Panc1 (cell line): Measurements from ENCODE around the gene FHIT. TPM values are rescaled to one million over a fixed set of nuclear protein-coding genes. Genes with fewer than 3 reads are reported as not detected.

Experiments used
- ATAC-seq: fragments of 200-7000 bp; cut with Tn5 transposase; 2 replicates; pipeline ENCODE4 v1.9.1; 2020; ENCODE audit warnings: mild to moderate bottlenecking, moderate library complexity
- BruUV-seq: library from RNA; stranded (reverse); fragments of 400-500 nt; replicated peaks from 2 replicates; lab custom pipeline; 2021; lab: Mats Ljungman, UMichigan
- CTCF ChIA-PET: fragments of 300-600 bp; sonication (Branson Sonifier 250); formaldehyde crosslinking; loops from one replicate; lab custom pipeline; 2022; ENCODE audit warnings: antibody characterized with exemption; lab: Charles Lee
- POLR2A ChIA-PET: fragments of 300-600 bp; sonication (Branson Sonifier 250); formaldehyde crosslinking; loops from one replicate; lab custom pipeline; 2022; ENCODE audit warnings: antibody characterized with exemption; lab: Charles Lee
- DNase-seq: peaks from one replicate; pipeline ENCODE4 v3.0.0-alpha.2; 2010; ENCODE audit warnings: low read depth, low spot score
- H3K27ac ChIP-seq: 2 replicates; pipeline ENCODE4 v1.5.1; 2011; ENCODE audit warnings: mild to moderate bottlenecking, low read length, inconsistent platforms
- H3K27me3 ChIP-seq: fragments of 200-500 bp; sonication (Bioruptor generic); 2 replicates; pipeline ENCODE4 v1.6.0; 2014; ENCODE audit warnings: low read length, inconsistent platforms; ENCODE audit not compliant: control insufficient read depth, insufficient read depth
- H3K36me3 ChIP-seq: fragments of 200-500 bp; sonication (Bioruptor generic); 2 replicates; pipeline ENCODE4 v1.5.1; 2014; ENCODE audit warnings: inconsistent platforms, mild to moderate bottlenecking, low read length, moderate library complexity; ENCODE audit not compliant: control insufficient read depth, insufficient read depth
- H3K4me1 ChIP-seq: 2 replicates; pipeline ENCODE4 v1.5.1; 2011; ENCODE audit warnings: inconsistent platforms, mild to moderate bottlenecking, low read length, moderate library complexity; ENCODE audit not compliant: control insufficient read depth, insufficient read depth
- H3K4me3 ChIP-seq, 2 experiments: 2 replicates each; pipeline ENCODE4 v1.5.1; 2011 to 2012; ENCODE audit warnings: low read depth in 2 of 2, low read length in 2 of 2, mild to moderate bottlenecking in 2 of 2, inconsistent platforms in 1 of 2, moderate library complexity in 1 of 2
- H3K9me3 ChIP-seq: fragments of 200-500 bp; sonication (Bioruptor generic); 2 replicates; pipeline ENCODE4 v1.5.1; 2014; ENCODE audit warnings: low read depth, mild to moderate bottlenecking, inconsistent platforms, low read length, moderate library complexity; ENCODE audit not compliant: control insufficient read depth, insufficient read depth
- POLR2AphosphoS5 ChIP-seq: IDR thresholded peaks from 2 replicates; pipeline ENCODE4 v1.6.1; 2012; ENCODE audit warnings: mild to moderate bottlenecking, low read depth, low read length, moderate library complexity
- SIN3A ChIP-seq: IDR thresholded peaks from 2 replicates; pipeline ENCODE4 v1.6.1; 2012; ENCODE audit warnings: low read depth, mild to moderate bottlenecking, low read length, moderate library complexity, borderline replicate concordance; ENCODE audit not compliant: insufficient read depth
- TCF7L2 ChIP-seq: IDR thresholded peaks from 2 replicates; pipeline ENCODE4 v1.6.1; 2011; ENCODE audit warnings: mild to moderate bottlenecking, low read depth, low read length, inconsistent platforms
- in situ Hi-C: cut with HindIII; loops from 2 replicates; pipeline ENCODE4 v1.10.0; 2016; ENCODE audit warnings: low sequenced_read_pairs, low pct_unique_long_range_greater_than_20kb
- intact Hi-C: fragments of 100-400 bp; cut with micrococcal nuclease; formaldehyde crosslinking; loops from one replicate; pipeline ENCODE4 v1.10.0; 2022; ENCODE audit not compliant: unreplicated experiment
- total RNA-seq: library from RNA; stranded (reverse); gene quantifications from one replicate; pipeline ENCODE4 v1.2.1, GENCODE V29; 2021; ENCODE audit not compliant: unreplicated experiment
- TF ChIP-seq, protein P1 (sequence below): fragments of 450-650 bp; IDR thresholded peaks from 2 replicates; pipeline ENCODE4 v1.5.1; 2017; ENCODE audit warnings: mild to moderate bottlenecking
- TF ChIP-seq, protein P2 (sequence below), 2 experiments: IDR thresholded peaks; 2 replicates each; pipeline ENCODE4 v1.6.1; 2011 to 2012; ENCODE audit warnings: low read depth in 2 of 2, control low read depth in 1 of 2, low read length in 1 of 2, mild to moderate bottlenecking in 1 of 2, moderate library complexity in 1 of 2; ENCODE audit not compliant: insufficient read depth in 1 of 2

Gene FHIT
- total RNA-seq, 1 experiment from 2014 or later = 2.2 TPM

DNA sequence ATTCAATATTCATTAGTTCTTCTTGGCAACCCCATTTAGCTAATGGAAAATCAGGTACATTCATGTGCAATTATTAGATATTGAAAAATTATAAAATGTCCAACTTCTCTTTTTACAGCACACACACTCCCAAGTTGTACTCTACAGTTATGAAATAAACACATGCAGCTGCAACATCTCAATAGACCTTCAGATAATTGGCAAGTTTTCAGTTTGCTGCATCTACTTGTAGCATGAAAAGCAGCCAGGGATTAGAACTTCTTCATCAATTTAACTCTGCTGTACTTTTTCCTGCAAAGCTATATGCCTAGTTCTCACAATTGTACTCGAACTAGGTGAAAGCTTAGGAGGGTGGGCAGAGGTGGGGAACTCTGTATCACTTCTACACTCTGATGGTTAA lies 46.6 kb upstream of the FHIT start:
- BruUV-seq = no TSS peak
- TF ChIP-seq TCF7L2 = no peak
- no peak for TF ChIP-seq POLR2AphosphoS5
- TF ChIP-seq, protein P1, sequence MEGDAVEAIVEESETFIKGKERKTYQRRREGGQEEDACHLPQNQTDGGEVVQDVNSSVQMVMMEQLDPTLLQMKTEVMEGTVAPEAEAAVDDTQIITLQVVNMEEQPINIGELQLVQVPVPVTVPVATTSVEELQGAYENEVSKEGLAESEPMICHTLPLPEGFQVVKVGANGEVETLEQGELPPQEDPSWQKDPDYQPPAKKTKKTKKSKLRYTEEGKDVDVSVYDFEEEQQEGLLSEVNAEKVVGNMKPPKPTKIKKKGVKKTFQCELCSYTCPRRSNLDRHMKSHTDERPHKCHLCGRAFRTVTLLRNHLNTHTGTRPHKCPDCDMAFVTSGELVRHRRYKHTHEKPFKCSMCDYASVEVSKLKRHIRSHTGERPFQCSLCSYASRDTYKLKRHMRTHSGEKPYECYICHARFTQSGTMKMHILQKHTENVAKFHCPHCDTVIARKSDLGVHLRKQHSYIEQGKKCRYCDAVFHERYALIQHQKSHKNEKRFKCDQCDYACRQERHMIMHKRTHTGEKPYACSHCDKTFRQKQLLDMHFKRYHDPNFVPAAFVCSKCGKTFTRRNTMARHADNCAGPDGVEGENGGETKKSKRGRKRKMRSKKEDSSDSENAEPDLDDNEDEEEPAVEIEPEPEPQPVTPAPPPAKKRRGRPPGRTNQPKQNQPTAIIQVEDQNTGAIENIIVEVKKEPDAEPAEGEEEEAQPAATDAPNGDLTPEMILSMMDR = no peak
- TF ChIP-seq, protein P2, sequence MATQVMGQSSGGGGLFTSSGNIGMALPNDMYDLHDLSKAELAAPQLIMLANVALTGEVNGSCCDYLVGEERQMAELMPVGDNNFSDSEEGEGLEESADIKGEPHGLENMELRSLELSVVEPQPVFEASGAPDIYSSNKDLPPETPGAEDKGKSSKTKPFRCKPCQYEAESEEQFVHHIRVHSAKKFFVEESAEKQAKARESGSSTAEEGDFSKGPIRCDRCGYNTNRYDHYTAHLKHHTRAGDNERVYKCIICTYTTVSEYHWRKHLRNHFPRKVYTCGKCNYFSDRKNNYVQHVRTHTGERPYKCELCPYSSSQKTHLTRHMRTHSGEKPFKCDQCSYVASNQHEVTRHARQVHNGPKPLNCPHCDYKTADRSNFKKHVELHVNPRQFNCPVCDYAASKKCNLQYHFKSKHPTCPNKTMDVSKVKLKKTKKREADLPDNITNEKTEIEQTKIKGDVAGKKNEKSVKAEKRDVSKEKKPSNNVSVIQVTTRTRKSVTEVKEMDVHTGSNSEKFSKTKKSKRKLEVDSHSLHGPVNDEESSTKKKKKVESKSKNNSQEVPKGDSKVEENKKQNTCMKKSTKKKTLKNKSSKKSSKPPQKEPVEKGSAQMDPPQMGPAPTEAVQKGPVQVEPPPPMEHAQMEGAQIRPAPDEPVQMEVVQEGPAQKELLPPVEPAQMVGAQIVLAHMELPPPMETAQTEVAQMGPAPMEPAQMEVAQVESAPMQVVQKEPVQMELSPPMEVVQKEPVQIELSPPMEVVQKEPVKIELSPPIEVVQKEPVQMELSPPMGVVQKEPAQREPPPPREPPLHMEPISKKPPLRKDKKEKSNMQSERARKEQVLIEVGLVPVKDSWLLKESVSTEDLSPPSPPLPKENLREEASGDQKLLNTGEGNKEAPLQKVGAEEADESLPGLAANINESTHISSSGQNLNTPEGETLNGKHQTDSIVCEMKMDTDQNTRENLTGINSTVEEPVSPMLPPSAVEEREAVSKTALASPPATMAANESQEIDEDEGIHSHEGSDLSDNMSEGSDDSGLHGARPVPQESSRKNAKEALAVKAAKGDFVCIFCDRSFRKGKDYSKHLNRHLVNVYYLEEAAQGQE (IDR thresholded peaks at IDR 0.05; ENCODE audit: insufficient read depth in 1 of 2, low read depth in 2 of 2, low read length in 1 of 2) = no peak
- no peak for TF ChIP-seq SIN3A
- intact Hi-C loops = no loop called here
- in situ Hi-C loops = no loop called here
- Histone ChIP-seq H3K36me3 (no peaks in the 10 kb centered on the region), H3K4me1 (no peaks in the 10 kb centered on the region), H3K9me3 (no peaks in the 10 kb centered on the region), H3K27ac (no peak overlapping the region), H3K27me3 (no peaks in the 10 kb centered on the region), H3K4me3 (no peak overlapping the region)
- POLR2A ChIA-PET = no interaction called here
- CTCF ChIA-PET = no interaction called here
- DNase-seq = no peak
- ATAC-seq = no peak

DNA sequence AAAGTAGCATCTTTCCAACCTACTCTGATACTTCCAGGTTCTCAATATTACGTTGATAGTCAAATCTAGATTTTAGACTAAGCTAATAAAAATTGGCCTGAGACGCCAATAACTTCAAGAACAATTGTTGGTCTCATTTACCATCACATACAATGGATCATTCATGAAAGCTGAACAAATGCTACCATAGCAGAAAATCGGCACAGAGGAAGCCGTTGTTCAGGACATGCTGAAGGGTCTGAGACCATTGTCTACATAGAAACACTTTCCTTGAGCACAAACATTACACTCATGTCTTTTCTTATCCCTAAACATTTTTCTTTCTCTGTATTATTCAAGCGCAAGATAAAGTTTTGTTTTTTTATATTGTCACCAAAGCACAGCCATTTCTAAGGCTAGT lies 37.2 kb upstream of the FHIT start:
- in situ Hi-C loops (no loop called here), intact Hi-C loops (no loop called here)
- POLR2A ChIA-PET = no interaction called here
- no peak for DNase-seq
- BruUV-seq = no TSS peak
- no peak for ATAC-seq
- Histone ChIP-seq H3K4me3 (no peak overlapping the region), H3K4me1 (no peaks in the 10 kb centered on the region), H3K36me3 (no peaks in the 10 kb centered on the region), H3K9me3 (no peaks in the 10 kb centered on the region), H3K27ac (no peak overlapping the region), H3K27me3 (no peaks in the 10 kb centered on the region)
- TF ChIP-seq, protein P1 = no peak
- TF ChIP-seq SIN3A (no peak), TCF7L2 (no peak), POLR2AphosphoS5 (no peak)
- TF ChIP-seq, protein P2 (IDR thresholded peaks at IDR 0.05; ENCODE audit: insufficient read depth in 1 of 2, low read depth in 2 of 2, low read length in 1 of 2) = no peak
- CTCF ChIA-PET = no interaction called here
